ENCODE data around the gene KCNIP3. TPM values are rescaled to one million over a fixed set of nuclear protein-coding genes. Genes with fewer than 3 reads are reported as not detected.

The KCNIP3 gene
- total RNA-seq, 1 donor from 2014 or later, result 3.9 TPM

DNA sequence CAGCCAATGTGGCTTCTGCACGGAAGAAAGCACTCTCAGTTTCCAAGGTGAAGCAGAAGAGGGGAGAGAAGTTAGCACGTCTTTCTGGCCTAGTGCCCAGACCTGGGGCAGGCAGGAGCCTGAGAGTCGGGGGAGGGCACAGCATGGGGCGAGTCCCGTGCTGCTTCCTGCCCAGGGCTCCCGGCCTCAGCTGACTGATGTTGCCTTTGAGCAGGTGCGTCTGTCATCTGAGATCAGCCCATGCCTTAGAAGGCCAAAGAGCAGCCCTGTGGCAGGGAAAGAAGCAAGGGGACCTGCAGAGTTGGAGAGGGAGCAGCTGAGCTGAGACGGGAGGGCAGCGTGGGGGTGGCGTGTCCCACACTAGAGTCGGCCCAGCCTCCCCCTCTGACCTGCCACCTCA, 3.3 kb downstream of the KCNIP3 start:
- no peak overlapping the region for H3K4me3 ChIP-seq (ENCODE audit: low read depth, low read length)
- TF ChIP-seq, protein P1, sequence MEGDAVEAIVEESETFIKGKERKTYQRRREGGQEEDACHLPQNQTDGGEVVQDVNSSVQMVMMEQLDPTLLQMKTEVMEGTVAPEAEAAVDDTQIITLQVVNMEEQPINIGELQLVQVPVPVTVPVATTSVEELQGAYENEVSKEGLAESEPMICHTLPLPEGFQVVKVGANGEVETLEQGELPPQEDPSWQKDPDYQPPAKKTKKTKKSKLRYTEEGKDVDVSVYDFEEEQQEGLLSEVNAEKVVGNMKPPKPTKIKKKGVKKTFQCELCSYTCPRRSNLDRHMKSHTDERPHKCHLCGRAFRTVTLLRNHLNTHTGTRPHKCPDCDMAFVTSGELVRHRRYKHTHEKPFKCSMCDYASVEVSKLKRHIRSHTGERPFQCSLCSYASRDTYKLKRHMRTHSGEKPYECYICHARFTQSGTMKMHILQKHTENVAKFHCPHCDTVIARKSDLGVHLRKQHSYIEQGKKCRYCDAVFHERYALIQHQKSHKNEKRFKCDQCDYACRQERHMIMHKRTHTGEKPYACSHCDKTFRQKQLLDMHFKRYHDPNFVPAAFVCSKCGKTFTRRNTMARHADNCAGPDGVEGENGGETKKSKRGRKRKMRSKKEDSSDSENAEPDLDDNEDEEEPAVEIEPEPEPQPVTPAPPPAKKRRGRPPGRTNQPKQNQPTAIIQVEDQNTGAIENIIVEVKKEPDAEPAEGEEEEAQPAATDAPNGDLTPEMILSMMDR (conservative IDR thresholded peaks at IDR 0.05; ENCODE audit: low read depth, low read length), result no peak
- DNase-seq (ENCODE audit: low read depth), result no peak

DNA sequence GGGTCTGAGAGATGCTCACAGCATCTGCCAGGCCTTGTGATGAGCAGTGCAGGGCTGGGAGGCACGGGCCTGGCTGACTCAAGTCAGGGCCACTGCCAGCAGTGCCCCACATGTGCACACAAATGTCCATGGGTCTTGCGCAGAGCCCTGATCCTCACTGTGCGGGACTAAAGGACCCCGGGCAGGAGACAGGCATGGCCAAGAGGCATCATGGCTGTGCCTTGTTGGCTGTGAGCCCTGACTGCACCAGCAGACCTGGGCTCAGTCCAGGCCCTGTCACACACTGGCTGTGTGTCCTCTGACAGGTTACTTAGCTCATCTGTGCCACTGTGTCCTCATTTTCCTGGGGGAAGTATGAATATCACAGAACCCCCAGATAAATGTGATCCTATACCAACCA, 4.0 kb downstream of the KCNIP3 start:
- no peak overlapping the region for H3K4me3 ChIP-seq (ENCODE audit: low read depth, low read length)
- TF ChIP-seq, protein P1 (conservative IDR thresholded peaks at IDR 0.05; ENCODE audit: low read depth, low read length), result no peak
- no peak for DNase-seq (ENCODE audit: low read depth)

DNA sequence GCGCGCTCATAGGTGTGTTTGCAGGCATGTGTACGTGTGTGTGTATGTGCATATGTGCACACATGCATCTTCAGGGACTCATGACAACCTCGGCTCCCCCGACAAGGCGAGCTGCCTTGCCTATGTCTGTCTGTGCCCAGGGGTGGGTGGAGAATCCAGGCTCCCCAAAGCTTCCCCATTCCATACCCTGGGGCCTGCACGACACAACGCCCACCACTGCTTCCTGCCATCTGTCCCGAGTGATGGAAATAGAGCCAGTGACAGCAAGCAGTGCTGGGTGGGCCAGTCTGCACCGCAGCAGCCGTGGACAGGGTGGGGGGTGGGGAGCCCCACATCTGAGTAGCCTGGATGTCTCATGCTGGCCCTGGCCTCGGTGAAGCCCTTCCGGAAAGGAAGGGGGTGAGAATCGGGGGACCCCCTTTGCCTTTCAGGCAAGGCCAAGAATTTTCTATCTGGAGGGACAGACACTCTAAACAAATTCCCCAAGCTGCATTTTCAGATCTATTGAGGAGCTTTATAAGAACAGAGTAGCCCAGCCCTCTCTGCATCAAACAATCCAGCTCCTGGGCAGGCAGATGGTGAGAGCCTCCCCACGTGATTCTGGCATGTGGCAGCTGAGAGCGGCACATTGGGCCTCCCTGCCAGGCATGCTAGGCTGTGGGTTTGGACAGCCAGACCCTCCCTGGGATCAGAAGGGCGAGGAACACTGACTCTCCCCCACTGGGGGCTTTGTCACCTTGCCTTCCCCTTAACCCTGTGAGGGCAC, 4.9 kb downstream of the KCNIP3 start:
- TF ChIP-seq, protein P1 (conservative IDR thresholded peaks at IDR 0.05; ENCODE audit: low read depth, low read length), result no peak
- no peak overlapping the region for H3K4me3 ChIP-seq (ENCODE audit: low read depth, low read length)
- no peak for DNase-seq (ENCODE audit: low read depth)

DNA sequence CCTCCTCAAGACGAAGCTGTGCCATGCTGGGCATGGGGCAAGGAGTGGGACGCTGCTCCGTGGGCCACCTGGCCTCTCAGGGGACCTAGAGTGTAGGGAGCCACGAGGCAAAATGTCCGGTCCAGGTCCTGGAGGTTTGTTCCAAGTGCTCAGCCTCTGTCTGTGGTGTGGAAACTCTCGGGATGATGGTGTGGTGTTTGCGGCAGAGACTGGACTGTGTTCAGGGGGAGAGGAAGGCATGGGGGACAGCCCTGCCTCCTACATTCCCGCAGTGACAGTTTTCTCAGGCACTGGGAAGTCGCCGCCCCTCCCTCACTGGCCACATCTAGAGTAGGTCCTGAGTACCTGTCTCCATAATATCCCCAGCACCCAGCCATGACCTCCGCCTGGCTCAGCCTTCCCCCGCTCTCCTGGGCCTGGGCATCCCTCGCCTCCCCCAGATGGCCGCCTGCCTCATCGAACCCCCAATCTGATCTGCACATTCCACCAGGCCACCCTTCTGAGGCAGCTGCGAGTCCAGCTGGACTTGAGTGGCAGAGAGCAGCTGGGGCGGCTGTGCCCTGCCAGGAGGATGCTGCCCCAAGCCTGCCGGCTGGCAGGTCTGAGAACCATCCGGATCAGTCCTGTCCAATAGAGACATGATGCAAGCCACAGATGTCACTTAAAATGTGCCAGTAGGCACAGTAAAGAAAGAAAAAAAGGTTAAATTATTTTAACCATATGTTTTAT, 6.2 kb downstream of the KCNIP3 start:
- no peak for DNase-seq (ENCODE audit: low read depth)
- TF ChIP-seq, protein P1 (conservative IDR thresholded peaks at IDR 0.05; ENCODE audit: low read depth, low read length), result no peak
- H3K4me3 ChIP-seq (ENCODE audit: low read depth, low read length), result no peak overlapping the region

DNA sequence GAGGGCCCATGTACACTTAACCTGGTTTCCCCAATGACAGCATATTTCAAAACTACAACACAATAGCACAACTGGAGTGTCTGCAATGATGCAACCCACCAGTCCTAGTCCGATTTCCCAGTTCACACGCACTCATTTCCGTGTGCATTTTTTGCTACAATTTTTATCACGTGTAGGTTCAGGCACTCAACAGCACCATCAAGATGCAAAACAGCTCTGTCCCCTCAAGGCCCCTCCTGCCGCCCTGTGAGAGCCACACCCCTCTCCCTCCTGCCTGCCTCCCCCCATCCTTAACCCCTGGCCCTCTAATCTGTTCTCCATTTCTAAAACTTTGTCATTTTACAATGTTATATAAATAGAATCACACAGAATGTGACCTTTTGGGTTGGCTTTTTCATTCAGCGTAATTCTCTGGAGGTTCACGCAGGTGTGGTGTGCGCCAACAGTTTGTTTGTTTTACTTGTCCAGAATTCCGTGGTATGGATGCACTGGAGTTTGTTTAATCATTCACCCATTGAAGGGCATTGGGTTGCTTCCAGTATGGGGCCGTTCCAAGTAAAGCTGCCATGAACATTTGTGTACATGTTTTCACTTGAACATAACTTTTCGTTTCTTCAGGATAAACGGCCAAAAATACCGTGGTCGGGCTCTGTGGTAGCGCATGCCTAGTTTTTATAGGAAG, 8.4 kb downstream of the KCNIP3 start:
- no peak for DNase-seq (ENCODE audit: low read depth)
- TF ChIP-seq, protein P1 (conservative IDR thresholded peaks at IDR 0.05; ENCODE audit: low read depth, low read length), result no peak
- H3K4me3 ChIP-seq (ENCODE audit: low read depth, low read length), result no peak overlapping the region

DNA sequence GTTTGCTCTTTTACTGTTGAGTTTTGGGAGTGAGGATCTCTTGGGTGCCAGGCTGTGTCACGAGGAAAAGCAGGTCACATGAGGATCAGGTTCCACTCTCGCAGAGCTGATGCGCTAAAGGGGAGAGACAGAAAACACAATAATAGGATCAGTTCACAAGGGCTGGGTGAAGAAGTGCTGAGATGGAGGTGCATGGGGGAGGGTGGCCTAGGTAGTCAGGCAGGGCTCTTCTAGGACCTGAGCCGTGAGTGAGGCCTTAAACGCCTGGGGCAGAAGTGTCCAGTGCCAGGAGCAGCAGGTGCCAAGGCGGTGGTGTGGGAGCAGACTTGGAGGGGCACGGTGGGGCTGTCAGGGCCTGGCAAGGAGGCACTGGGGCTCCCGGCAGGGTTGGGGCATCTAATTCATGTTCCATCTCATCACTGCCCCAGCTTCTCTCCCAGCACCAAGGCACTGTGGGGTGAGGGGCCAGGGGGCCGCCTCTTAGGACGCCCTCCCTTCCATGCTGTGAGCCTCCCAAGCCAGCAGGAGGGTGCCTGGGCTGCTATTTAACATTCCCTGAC, 9.3 kb downstream of the KCNIP3 start:
- H3K4me3 ChIP-seq (ENCODE audit: low read depth, low read length), result no peak overlapping the region
- DNase-seq (ENCODE audit: low read depth), result no peak

More for the DNA sequence above, 9.3 kb downstream of the KCNIP3 start:
- TF ChIP-seq, protein P1 (conservative IDR thresholded peaks at IDR 0.05; ENCODE audit: low read depth, low read length), result no peak

Measured in epithelial cell of proximal tubule (primary cell).